SK-N-SH treated with all-trans-retinoic acid at 6 μM for 48 hours (cell line): Measurements from ENCODE around the gene KIAA0319L.

Source experiments
- GLIS3 ChIP-seq: fragments of 250-450 bp; sonication (Bioruptor Pico); IDR thresholded peaks from 2 replicates; pipeline ENCODE4 v1.5.0; 2020; ENCODE audit warnings: mild to moderate bottlenecking, moderate library complexity
- RARB ChIP-seq: fragments of 250-450 bp; sonication (Bioruptor Pico); IDR thresholded peaks from 2 replicates; pipeline ENCODE4 v1.8.0; 2021; ENCODE audit warnings: mild to moderate bottlenecking, moderate library complexity
- ZFP3 ChIP-seq: fragments of 250-450 bp; sonication (Bioruptor Pico); IDR thresholded peaks from 2 replicates; pipeline ENCODE4 v1.5.0; 2020; ENCODE audit warnings: mild to moderate bottlenecking, moderate library complexity
- ZFP30 ChIP-seq: fragments of 450-650 bp; formaldehyde crosslinking; IDR thresholded peaks from 2 replicates; pipeline ENCODE4 v1.5.0; 2022; ENCODE audit warnings: mild to moderate bottlenecking, moderate library complexity
- ZNF70 ChIP-seq: fragments of 450-650 bp; formaldehyde crosslinking; IDR thresholded peaks from 2 replicates; pipeline ENCODE4 v1.5.0; 2020; ENCODE audit warnings: mild to moderate bottlenecking, moderate library complexity

GRCh38 chr1:35574655-35575415 is 17.6 kb upstream of the KIAA0319L start:
- TF ChIP-seq ZNF70 (CRISPR knock-in tag) (no peak), ZFP30 (no peak), GLIS3 (CRISPR knock-in tag) (no peak), RARB (no peak), ZFP3 (no peak)
